ENCODE measurements around the gene DHDH.

DNA sequence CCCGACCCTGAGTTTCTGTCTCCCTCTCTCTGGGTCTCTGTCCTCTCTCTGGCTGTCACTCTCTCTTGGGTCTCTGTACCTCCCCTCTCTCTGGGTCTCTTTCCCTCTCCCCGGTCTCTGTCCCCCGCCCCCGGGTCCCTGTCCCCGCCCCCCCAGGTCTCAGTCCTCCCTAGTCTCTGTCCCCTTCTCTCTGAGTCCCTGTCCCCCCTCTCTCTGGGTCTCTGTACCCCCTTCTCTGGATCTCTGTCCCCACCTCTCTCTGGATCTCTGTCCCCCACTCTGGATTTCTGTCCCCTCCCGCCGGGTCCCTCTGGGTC, 29.3 kb downstream of the DHDH start:
- TF ChIP-seq, protein P1, sequence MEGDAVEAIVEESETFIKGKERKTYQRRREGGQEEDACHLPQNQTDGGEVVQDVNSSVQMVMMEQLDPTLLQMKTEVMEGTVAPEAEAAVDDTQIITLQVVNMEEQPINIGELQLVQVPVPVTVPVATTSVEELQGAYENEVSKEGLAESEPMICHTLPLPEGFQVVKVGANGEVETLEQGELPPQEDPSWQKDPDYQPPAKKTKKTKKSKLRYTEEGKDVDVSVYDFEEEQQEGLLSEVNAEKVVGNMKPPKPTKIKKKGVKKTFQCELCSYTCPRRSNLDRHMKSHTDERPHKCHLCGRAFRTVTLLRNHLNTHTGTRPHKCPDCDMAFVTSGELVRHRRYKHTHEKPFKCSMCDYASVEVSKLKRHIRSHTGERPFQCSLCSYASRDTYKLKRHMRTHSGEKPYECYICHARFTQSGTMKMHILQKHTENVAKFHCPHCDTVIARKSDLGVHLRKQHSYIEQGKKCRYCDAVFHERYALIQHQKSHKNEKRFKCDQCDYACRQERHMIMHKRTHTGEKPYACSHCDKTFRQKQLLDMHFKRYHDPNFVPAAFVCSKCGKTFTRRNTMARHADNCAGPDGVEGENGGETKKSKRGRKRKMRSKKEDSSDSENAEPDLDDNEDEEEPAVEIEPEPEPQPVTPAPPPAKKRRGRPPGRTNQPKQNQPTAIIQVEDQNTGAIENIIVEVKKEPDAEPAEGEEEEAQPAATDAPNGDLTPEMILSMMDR (IDR thresholded peaks at IDR 0.05) = no peak
- TF ChIP-seq POLR2A (IDR thresholded peaks at IDR 0.05) = no peak
